ENCODE results near the gene LST1.
A peak's percentile ranks its signal among the peaks of the same experiment; 100 is the strongest.

LST1 gene

DNA sequence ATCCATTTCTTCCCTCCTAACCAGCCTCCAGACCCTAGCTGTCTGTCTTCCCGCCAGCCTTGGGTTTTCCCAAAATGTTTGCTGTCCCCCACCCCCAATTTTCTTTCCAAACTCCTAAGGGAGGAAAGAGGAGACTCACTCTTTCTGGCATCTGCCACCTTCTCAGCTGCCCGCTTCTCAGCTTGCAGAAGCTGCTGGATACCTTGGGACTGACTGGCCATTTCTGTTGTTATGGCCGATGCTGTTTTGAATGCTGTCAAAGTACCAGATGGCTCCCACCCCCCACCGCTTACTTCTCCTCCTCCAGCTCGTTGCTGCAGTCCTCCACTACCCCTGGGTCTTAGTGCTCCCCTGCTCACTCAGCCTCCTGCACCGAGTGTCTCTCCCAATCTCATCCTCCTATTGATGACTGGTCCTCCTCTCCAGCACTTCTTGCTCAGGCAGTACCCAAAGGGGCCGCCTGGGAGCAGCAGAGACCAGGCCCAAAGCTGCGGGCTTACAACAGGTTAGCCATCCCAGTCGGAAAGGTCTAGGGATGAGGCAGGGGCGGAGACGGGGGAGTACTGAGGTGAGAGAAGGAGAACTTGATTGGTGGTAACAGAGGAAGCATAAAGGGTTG is 39.6 kb upstream of the LST1 start, which contains the start of gene ATP6V1G2 (continued):
- TF ChIP-seq, protein P1, sequence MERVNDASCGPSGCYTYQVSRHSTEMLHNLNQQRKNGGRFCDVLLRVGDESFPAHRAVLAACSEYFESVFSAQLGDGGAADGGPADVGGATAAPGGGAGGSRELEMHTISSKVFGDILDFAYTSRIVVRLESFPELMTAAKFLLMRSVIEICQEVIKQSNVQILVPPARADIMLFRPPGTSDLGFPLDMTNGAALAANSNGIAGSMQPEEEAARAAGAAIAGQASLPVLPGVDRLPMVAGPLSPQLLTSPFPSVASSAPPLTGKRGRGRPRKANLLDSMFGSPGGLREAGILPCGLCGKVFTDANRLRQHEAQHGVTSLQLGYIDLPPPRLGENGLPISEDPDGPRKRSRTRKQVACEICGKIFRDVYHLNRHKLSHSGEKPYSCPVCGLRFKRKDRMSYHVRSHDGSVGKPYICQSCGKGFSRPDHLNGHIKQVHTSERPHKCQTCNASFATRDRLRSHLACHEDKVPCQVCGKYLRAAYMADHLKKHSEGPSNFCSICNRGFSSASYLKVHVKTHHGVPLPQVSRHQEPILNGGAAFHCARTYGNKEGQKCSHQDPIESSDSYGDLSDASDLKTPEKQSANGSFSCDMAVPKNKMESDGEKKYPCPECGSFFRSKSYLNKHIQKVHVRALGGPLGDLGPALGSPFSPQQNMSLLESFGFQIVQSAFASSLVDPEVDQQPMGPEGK (CRISPR knock-in tag; IDR thresholded peaks at IDR 0.05; ENCODE audit: borderline replicate concordance) = no peak
- no peak for TF ChIP-seq CSDC2 (CRISPR knock-in tag; IDR thresholded peaks at IDR 0.05)

DNA sequence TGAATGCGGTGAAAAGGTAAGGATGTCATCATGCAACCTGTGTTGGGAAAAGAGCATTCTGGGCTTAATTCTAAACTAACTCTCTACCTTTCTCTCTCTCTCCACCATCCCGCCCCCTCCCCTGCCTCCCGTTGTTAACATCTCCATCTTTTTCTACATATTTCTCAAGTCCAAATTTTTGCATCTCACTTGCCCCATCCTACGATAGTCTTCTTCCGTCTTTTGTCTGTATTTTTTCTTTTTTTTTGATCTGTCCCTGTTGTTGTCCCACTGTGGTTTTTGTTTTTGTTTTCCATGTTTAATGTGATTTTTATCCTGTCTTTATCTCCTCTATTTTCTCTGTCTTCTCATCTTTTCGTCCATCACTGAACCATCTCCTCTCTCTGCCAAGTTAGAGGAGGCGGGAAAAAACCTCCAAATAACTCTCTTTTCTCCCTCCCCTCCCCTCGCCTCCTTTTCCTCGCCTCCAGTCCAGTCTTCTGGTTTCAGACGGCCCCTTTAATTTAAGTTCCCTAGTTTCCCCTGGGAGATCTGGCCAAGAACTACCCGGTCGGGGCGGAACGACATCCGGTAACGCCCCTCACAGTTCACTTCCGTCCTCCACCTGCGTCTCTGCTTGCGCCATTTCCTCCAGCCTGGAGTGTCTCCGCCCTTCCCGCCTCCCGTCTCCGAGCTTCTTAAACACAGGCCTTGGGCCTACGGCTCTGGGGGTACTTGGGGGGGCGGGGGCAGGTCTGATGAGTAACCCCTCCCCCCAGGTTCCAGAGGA is 38.9 kb upstream of the LST1 start, which contains the start of gene NFKBIL1:
TSS of gene NFKBIL1 (plus strand) at position 651 of the 769 bp plus-strand sequence. CDS start at position 738, 87 bp downstream.
- TF ChIP-seq, protein P2, sequence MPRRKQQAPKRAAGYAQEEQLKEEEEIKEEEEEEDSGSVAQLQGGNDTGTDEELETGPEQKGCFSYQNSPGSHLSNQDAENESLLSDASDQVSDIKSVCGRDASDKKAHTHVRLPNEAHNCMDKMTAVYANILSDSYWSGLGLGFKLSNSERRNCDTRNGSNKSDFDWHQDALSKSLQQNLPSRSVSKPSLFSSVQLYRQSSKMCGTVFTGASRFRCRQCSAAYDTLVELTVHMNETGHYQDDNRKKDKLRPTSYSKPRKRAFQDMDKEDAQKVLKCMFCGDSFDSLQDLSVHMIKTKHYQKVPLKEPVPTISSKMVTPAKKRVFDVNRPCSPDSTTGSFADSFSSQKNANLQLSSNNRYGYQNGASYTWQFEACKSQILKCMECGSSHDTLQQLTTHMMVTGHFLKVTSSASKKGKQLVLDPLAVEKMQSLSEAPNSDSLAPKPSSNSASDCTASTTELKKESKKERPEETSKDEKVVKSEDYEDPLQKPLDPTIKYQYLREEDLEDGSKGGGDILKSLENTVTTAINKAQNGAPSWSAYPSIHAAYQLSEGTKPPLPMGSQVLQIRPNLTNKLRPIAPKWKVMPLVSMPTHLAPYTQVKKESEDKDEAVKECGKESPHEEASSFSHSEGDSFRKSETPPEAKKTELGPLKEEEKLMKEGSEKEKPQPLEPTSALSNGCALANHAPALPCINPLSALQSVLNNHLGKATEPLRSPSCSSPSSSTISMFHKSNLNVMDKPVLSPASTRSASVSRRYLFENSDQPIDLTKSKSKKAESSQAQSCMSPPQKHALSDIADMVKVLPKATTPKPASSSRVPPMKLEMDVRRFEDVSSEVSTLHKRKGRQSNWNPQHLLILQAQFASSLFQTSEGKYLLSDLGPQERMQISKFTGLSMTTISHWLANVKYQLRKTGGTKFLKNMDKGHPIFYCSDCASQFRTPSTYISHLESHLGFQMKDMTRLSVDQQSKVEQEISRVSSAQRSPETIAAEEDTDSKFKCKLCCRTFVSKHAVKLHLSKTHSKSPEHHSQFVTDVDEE (CRISPR knock-in tag; IDR thresholded peaks at IDR 0.05) = peak; percentile 61; the same call in 1 of the 2 replicates
- TF ChIP-seq ZNF565 (CRISPR knock-in tag; conservative IDR thresholded peaks at IDR 0.05; ENCODE audit: low read depth) = no peak
- no peak for TF ChIP-seq RARB (CRISPR knock-in tag; IDR thresholded peaks at IDR 0.05)
- TF ChIP-seq, protein P3, sequence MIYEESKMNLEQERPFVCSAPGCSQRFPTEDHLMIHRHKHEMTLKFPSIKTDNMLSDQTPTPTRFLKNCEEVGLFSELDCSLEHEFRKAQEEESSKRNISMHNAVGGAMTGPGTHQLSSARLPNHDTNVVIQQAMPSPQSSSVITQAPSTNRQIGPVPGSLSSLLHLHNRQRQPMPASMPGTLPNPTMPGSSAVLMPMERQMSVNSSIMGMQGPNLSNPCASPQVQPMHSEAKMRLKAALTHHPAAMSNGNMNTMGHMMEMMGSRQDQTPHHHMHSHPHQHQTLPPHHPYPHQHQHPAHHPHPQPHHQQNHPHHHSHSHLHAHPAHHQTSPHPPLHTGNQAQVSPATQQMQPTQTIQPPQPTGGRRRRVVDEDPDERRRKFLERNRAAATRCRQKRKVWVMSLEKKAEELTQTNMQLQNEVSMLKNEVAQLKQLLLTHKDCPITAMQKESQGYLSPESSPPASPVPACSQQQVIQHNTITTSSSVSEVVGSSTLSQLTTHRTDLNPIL (CRISPR knock-in tag; IDR thresholded peaks at IDR 0.05; ENCODE audit: low read depth) = no peak
- peak; percentile 55; the same call in 1 of the 2 replicates for TF ChIP-seq POU6F1 (CRISPR knock-in tag; IDR thresholded peaks at IDR 0.05; ENCODE audit: borderline replicate concordance, low read depth)
- TF ChIP-seq, protein P1 (CRISPR knock-in tag; IDR thresholded peaks at IDR 0.05; ENCODE audit: borderline replicate concordance) = peak; percentile 93; the same call in 1 of the 2 replicates
- no peak for TF ChIP-seq ZFP30 (CRISPR knock-in tag; IDR thresholded peaks at IDR 0.05)
- TF ChIP-seq SNAI2 (CRISPR knock-in tag; IDR thresholded peaks at IDR 0.05) = no peak
- ATAC-seq = peak; percentile 92

DNA sequence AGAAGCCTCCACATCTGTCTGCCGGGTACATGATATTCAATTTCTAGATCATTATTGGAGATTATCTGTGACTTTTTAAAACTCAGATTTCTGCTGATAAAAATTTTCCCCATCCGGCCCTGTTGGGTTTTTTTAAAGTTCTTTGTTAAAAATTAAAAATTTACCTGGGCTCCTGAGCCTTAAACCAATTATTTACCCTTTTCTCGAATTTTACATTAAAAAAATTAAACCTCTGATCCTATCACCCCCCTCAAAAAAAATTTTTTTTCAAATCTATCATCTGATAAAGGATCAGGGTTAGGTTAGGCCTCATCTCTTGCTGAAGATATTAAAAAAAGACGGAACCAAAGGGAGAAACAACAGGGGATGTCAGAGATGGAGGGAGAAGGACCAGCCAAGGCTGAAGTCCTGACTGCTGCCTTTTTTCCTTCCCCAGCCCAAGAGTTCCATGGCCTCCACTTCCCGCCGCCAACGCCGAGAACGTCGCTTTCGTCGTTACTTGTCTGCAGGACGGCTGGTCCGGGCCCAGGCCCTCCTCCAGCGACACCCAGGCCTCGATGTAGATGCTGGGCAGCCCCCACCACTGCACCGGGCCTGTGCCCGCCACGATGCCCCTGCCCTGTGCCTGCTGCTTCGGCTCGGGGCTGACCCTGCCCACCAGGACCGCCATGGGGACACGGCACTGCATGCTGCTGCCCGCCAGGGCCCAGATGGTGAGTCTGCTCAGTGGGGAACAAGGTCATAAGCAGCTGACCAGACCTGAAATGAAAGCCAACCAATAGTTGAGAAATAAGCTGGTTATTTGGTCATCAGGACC is 38.1 kb upstream of the LST1 start:
- ATAC-seq = peak; percentile 6; the same call in 2 of the 3 replicates
- TF ChIP-seq, protein P4, sequence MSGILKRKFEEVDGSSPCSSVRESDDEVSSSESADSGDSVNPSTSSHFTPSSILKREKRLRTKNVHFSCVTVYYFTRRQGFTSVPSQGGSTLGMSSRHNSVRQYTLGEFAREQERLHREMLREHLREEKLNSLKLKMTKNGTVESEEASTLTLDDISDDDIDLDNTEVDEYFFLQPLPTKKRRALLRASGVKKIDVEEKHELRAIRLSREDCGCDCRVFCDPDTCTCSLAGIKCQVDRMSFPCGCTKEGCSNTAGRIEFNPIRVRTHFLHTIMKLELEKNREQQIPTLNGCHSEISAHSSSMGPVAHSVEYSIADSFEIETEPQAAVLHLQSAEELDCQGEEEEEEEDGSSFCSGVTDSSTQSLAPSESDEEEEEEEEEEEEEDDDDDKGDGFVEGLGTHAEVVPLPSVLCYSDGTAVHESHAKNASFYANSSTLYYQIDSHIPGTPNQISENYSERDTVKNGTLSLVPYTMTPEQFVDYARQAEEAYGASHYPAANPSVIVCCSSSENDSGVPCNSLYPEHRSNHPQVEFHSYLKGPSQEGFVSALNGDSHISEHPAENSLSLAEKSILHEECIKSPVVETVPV (CRISPR knock-in tag; IDR thresholded peaks at IDR 0.05) = peak; percentile 25; the same call in 1 of the 2 replicates
- TF ChIP-seq OSR1 (CRISPR knock-in tag; IDR thresholded peaks at IDR 0.05) = no peak
- peak; percentile 82; the same call in 1 of the 2 replicates for TF ChIP-seq CSDC2 (CRISPR knock-in tag; IDR thresholded peaks at IDR 0.05)
- no peak for TF ChIP-seq TOX (CRISPR knock-in tag; IDR thresholded peaks at IDR 0.05; ENCODE audit: borderline replicate concordance)

All from SK-N-SH treated with all-trans-retinoic acid at 6 μM for 48 hours (cell line).